Measurements from ENCODE around the gene ATP10D.
"Not testable (repeated sequence)": the region's sequence is repeated elsewhere in the genome, so short reads cannot be mapped to it uniquely, and the experiment has no call there.

The ATP10D gene

DNA sequence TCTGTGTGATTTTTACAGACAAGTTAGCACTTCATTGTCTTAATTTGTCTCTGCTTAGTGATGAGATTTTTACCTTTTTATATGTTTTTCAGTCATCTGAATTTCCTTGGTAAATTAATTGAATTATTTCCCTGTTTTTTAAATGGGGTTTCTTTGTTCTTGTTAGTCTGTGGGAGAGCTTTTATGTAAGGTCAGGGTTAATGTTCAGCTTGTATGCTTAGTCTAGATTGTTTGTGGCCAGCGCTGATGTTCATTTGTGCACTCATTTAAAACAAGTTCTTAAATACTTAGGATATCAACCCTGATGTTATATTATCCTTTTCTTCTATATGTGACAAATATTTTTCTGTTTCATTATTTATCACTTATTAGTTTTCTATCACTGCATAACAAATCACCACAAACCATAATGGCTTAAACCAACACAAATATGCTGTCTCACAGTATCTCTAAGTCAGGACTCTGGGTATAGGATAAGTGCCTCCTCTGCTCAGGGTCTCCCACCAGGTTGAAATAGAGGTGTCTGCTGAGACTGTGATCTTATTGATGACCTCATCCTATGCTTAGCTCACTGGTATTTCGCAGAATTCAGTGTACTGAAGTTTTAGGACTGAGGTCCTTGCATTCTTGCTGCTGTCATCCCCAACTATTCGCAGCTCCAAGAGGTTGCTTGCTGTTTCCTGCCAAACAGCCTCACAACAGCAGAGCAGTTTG is 53.2 kb downstream of the ATP10D start:
- DNase-seq, result no peak

DNA sequence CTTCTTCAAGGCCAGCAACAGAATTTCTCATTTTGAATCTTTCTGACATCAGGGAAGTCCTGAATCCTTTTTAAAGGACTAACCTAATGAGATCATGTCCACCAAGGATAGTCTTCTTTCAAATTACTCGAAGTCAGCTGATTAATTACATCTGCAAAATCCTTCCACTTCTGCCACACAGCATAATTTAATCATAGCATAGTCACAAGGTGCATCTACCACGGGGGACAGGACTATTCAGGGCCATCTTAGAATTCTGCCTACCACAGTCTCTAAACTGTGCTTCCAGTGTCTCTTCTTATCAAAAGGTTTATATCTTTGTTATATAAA is 53.7 kb downstream of the ATP10D start:
- no peak for DNase-seq

DNA sequence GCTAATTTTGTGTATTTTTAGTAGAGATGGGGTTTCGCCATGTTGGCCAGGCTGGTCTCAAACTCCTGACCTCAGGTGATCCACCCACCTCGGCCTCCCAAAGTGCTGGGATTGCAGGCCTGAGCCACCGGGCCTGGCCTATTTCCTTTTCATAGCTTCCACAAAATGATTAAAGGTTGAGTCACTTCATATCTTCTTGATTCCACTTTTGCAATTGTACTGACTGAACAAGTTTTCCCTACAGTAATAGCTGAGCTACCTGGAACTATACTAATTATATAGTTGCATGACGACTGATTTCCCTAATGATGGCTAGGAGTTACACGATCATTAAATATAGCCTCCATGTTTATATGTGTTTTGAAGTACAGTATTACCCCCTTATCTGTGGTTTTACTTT is 57.6 kb downstream of the ATP10D start:
- peak; percentile 62 for DNase-seq

GRCh38 chr4:47543331-47543730 is 58.3 kb downstream of the ATP10D start:
- peak; percentile 32 for DNase-seq

DNA sequence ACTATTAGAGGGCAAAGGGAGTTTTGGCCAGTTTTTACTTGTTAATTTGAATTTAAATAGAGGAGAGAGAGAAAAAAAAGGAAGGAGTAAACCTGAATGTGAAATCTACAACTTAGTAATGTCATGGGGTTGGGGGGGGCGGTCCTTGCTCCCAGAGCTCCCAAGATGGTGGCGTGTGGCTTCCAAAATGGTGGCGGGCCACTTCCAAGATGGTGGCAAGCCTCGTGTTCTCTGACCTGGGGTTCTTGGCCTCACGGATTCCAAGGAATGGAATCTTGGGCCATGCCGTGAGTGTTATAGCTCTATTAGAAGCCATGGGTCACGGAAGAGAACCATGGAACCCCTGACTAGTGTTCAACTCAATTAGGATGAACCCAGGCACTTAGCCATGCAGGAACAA is 65.3 kb downstream of the ATP10D start:
- DNase-seq, result not testable (repeated sequence)

DNA sequence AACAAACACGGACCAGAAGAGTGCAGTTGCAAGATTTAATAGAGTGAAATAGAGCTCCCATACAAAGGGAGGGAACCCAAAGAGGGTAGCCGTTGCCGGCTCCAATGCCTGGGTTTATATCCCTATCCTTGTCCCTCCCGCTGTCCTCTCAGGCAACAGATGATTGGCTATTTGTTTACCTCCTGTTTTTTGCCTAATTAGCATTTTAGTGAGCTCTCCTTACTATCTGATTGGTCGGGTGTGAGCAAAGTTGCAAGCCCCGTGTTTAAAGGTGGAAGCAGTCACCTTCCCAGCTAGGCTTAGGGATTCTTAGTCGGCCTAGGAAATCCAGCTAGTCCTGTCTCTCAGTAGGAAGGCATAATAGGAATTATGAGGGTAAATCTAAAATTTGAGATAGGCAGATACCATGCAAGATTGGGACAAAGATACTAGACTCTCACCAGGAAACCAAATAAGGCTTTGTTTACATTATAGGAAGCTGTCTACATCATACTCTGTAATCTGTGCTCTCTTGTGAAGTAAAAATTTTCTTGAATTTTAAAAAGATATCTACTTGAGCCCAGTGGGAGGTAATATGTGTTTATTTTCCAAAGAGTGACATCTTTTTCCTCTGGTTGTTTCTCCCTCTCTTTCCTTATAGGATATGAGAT is 65.9 kb downstream of the ATP10D start:
- DNase-seq, result no peak

GRCh38 chr4:47551682-47552081 is 66.6 kb downstream of the ATP10D start:
- DNase-seq, result peak; percentile 27

DNA sequence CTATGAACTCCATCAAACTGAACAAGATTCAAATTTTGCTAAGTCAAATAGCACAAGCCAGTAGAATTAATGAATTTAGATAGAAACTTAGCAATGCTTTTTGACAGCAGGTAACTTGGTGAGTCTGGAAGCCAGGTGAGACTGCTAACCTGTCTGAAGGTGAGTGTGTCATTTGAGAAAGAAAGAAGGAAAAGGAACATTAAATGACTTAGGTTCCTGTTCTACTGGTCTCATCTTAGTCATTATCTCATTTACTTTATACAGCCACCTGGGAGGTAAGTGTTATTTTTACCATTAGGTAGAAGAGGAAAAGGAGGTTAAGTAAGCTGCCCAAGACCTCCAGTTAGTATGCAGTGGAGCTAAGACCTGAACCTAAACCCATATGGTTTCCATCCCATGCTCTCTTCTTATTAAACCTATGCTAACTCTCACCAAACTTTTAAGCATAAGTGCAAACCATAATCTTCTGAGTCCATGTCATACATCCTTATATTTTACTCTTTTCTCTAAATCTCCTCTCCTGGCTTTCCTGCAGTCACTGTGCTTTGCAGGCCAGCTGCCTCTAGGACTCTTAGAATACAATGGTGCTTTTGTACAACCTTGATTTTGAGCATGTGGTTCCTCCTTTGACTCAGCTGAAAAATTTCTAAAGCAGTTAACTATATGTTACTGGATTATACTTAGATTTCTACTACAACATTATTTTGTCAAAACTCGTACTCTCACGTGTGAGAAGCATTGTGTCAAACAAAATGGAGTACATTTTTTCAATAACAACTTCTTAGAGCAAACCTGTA is 68.5 kb downstream of the ATP10D start:
- DNase-seq, result no peak

DNA sequence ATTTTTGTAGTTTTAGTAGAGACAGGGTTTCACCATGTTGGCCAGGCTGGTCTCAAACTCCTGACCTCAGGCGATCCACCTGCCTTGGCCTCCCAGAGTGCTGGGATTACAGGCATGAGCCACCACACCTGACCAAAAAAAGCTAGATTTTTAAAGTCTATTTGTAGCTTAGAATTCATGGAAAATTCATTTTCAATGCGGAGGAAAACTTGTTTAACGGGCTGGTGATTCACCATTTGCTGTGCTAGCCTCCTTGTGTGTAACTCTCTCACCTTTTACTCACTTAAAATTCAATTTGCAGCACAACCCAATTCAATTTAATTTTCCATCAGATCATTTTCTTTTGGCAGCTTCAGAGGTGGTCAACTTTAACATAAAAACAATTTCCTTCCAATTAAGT is 70.8 kb downstream of the ATP10D start:
- DNase-seq, result not testable (repeated sequence)

DNA sequence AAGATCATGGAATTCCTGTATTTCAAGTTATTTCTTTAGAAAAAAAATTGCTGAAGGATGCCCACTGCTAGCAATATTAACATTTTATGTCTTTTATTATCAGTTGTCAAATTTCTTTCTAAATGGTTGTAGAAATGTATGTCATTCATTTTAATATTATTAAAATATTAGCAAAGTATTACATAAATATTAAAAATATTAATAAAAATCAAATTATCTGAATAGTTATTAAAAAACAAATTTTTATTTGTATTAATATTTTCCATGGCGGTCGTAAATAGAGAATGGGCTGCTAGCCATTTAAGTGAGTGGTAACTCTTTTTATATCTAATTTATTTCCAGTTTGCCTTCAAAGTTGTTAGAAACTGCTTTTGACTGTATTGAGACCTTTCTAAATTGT is 72.2 kb downstream of the ATP10D start:
- DNase-seq, result no peak

GRCh38 chr4:47560682-47561081 is 75.6 kb downstream of the ATP10D start:
- no peak for DNase-seq

DNA sequence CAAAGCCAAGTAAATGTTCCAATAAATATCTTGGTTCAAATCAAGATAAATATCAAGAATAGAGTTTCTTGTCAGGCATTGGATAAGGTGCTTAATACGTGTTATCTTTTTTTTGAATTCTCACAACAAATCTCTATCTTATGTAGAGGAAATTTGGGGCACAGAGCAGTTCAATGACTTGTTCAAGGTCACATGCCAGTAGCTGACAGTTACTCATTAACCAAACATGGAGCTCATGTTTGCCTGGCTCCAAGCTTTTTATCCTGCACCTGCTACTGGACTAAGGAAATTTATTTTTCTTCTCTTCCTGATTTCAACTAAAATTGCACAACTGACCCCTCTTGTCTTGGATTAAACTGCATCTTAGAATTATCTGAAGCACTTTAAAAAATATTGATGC is 76.3 kb downstream of the ATP10D start:
- DNase-seq, result no peak

GRCh38 chr4:47562297-47562696 is 77.2 kb downstream of the ATP10D start:
- DNase-seq, result no peak

DNA sequence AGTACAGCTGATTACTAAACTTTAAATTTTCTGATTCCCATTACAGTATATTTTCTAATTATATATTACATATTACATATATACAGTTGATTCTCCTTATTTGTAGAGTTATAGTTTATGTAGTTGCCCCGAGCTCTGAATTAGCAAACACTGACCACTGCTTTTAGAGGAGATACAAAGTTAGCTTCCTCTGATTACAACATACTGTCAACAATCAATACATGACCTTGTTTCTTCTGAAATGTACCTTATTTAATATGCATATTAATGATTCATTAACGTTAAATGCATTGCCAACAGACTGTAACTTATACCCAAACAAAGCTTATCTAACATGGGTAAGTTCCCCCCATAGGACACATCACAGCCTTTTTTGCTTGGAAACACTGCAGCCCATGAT is 81.5 kb downstream of the ATP10D start:
- no peak for DNase-seq

DNA sequence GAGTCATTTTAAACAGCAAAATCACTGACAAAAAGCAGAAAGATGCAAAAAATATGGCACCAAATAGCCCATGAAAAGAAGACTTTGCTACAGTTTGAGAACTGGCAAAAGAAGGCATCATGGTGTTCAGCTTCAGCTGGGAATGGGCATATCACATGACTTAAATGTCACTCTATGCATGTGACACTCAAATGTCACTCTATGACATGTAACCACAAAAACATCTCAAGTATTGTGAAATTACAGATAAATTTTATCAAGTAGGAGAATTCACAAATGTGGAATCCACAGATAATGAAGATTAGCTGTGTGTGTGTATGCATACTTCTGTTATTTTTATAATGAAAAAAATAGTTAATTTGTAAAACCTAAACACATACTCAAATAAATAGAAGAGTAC is 81.9 kb downstream of the ATP10D start:
- no peak for DNase-seq

GRCh38 chr4:47567511-47567910 is 82.4 kb downstream of the ATP10D start:
- no peak for DNase-seq

DNA sequence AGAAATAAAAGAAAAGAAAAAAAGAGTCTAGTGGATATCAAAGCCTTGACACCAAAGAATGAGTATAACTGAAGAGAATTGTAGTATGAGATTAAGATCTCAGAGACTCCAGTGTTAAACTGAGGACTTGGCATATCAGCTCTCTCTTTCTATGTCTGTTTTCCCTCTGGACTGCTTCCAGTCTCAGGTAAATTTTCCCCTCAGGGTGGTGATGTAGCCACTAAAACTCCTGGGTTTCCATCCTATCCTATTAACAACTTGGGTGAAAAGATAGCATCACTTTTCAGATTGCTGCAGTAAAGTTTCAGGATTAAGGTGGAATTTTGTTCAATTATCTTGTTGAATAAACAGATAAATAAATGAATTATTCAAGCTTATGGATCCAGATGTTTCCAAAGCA is 85.7 kb downstream of the ATP10D start:
- DNase-seq, result no peak

DNA sequence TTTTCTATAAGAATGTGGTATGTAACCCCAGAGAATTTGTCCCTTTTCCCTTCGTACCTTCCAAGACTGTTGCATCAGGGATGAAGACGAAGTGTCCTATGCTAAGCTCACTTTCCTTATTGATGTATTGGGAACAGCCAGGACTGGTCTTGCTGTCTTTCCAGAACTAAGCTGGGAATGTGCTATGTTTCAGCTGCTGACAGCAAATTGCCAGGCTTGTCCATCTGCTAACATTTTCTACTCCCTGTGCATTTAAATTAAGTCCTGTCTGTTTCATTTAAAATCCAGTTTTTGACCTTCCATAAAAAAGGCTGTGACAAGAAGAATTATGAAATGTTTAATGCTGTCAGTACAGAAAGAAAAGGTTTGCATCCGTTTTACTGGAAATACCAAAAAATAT is 87.9 kb downstream of the ATP10D start:
- DNase-seq, result no peak

DNA sequence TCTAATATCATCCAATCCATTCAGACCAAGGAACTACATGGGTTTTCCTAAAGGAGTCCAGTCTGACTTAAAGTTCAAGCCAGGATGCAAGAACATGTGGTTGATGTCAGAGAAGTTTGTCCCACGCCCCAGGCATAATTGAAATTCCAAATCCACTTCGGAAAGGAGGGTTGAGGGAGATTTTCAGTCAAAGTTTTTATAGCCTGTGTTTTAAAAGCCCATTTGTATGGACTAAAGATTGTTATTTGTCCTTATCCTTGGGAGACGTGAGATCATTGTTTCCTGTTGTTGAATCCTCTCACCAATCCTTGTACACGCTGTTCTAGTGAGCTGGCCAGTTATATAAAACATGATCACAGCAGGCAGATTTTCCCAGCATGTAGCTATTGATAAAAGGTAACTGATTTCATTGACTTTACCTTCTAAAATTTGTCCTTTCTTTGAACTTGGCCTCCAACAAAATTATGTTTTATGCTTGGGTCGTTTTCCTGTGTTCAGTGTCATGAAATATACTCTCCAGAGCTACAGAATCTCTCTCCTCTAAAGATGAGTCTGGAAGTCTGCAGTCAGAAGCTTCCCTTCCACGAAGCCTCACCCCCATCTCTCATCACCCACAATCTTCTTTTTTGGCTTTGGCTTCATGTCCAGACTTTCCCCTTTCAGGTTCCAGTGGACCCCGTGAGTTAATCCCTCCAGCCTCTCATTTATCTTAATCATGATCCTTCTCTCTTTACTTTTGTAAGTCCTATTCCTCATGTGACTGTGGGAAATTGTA is 92.9 kb downstream of the ATP10D start:
- no peak for DNase-seq

- DNase-seq, result no peak
Measured at GRCh38 chr4:47579235-47579634, 94.2 kb downstream of the ATP10D start.

GRCh38 chr4:47590325-47590724 is 105.2 kb downstream of the ATP10D start:
- no peak for DNase-seq

DNA sequence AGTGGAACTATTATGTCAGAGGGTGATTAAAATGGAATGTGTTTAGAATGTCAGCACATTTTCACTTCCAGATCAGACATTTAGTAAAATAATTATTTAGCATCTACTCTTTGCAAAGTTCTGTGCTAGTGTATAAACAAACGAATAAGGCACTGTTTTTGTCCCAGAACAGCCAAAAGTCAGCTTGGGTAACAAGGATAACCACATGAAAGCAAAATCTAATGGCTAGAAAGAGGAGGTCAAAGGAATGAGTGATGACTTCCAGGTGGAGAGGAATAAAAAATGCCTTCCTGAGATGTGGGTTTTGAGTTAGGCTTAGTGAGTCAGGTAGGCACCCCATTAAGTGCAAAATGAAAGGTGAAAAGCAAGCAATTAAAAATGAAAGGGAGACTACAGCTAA is 112.6 kb downstream of the ATP10D start:
- no peak for DNase-seq

- DNase-seq, result peak; percentile 49
Measured at GRCh38 chr4:47598320-47598719, 113.2 kb downstream of the ATP10D start.
